Natural killer cell (primary cell): ENCODE results near the gene TYMS. TPM values are rescaled to one million over a fixed set of nuclear protein-coding genes. Genes with fewer than 3 reads are reported as not detected.

Source experiments
- ATAC-seq, 3 donors: fragments of 150-1000 bp in 2 of 3; fragments of 200-7000 bp in 1 of 3; cut with Tn5 transposase; 1 replicate in 1 of 3; 2 replicates in 2 of 3; pipeline ENCODE4 v1.10.0; 2021; ENCODE audit warnings: mild to moderate bottlenecking in 2 of 3, moderate library complexity in 2 of 3
- DNase-seq, 2 donors: peaks; one replicate each; pipeline versions ENCODE4 v3.0.0 to v3.0.0-alpha.2; 2013 to 2021; ENCODE audit warnings: mixed read lengths in 1 of 2
- H3K27ac ChIP-seq: one replicate; pipeline ENCODE4 v1.5.1; 2013; ENCODE audit warnings: mild to moderate bottlenecking, low read length
- H3K27me3 ChIP-seq: one replicate; pipeline ENCODE4 v1.6.1; 2013; ENCODE audit warnings: low read length; ENCODE audit not compliant: control insufficient read depth, insufficient read depth
- H3K36me3 ChIP-seq: one replicate; pipeline ENCODE4 v1.6.1; 2013; ENCODE audit warnings: low read length; ENCODE audit not compliant: control insufficient read depth, insufficient read depth
- H3K4me1 ChIP-seq: one replicate; pipeline ENCODE4 v1.6.1; 2013; ENCODE audit warnings: low read length; ENCODE audit not compliant: control insufficient read depth, insufficient read depth
- H3K4me3 ChIP-seq: one replicate; pipeline ENCODE4 v1.5.1; 2013; ENCODE audit warnings: low read length
- H3K9me3 ChIP-seq: one replicate; pipeline ENCODE4 v1.6.1; 2013; ENCODE audit warnings: low read length; ENCODE audit not compliant: control insufficient read depth, insufficient read depth
- H3K27ac Mint-ChIP-seq, 2 donors: one replicate each; pipeline ENCODE4 v1.8.0; 2022; ENCODE audit warnings: mild to moderate bottlenecking in 2 of 2, mixed read lengths in 2 of 2, moderate library complexity in 1 of 2
- H3K27me3 Mint-ChIP-seq, 2 donors: one replicate each; pipeline ENCODE4 v1.8.0; 2022; ENCODE audit warnings: low read depth in 2 of 2, mixed read lengths in 2 of 2
- H3K36me3 Mint-ChIP-seq: one replicate; pipeline ENCODE4 v1.8.0; 2022; ENCODE audit warnings: mixed read lengths
- H3K4me1 Mint-ChIP-seq, 2 donors: one replicate each; pipeline ENCODE4 v1.8.0; 2022; ENCODE audit warnings: mixed read lengths in 2 of 2
- H3K4me3 Mint-ChIP-seq: one replicate; pipeline ENCODE4 v1.8.0; 2022; ENCODE audit warnings: mild to moderate bottlenecking, moderate library complexity, mixed read lengths
- H3K9me3 Mint-ChIP-seq, 2 donors: one replicate each; pipeline ENCODE4 v1.8.0; 2022; ENCODE audit warnings: mixed read lengths in 2 of 2
- CTCF ChIP-seq: fragments of 200-600 bp; IDR thresholded peaks from one replicate; pipeline ENCODE4 v1.8.0; 2022; ENCODE audit warnings: antibody characterized with exemption
- WGBS: methylation state at CpG from one replicate; pipeline ENCODE4 v1.1.7; 2013; ENCODE audit warnings: missing lambda C conversion rate; ENCODE audit not compliant: insufficient coverage; 5-methylcytosine and 5-hydroxymethylcytosine counted together
- intact Hi-C: fragments of 100-400 bp; cut with micrococcal nuclease; formaldehyde crosslinking; loops from one replicate; pipeline ENCODE4 v1.14.2; 2022
- total RNA-seq, 4 donors: library from RNA; stranded (reverse); fragments of 120-200 nt in 1 of 4; gene quantifications; one replicate each; pipeline versions ENCODE4 v1.2.3 to v1.2.4, GENCODE V29; 2013 to 2022

The TYMS gene
- total RNA-seq, 3 donors from 2014 or later (not counting 1 experiment from before 2014, with no cell fraction given), result 5.8 to 13.6 (median 7.8) TPM

- Histone ChIP-seq H3K4me3 (no peak overlapping the region), H3K27ac (no peak overlapping the region), H3K9me3 (no peaks in the 10 kb centered on the region), H3K36me3 (no peaks in the 10 kb centered on the region), H3K4me1 (peaks cover 11% of the 10 kb centered on the region), H3K27me3 (no peaks in the 10 kb centered on the region)
- DNase-seq, result no peak
- Mint-ChIP-seq H3K27me3 (no peaks in the 10 kb centered on the region), H3K4me1 (peaks cover 11 to 19% of the 10 kb centered on the region in 2 donors), H3K9me3 (peaks cover 3 to 6% of the 10 kb centered on the region in 2 donors), H3K36me3 (no peaks in the 10 kb centered on the region), H3K4me3 (no peak overlapping the region), H3K27ac (no peak overlapping the region)
- ATAC-seq, result no peak
- 98% methylated on average over 3 of the region's 4 CpGs for WGBS
- intact Hi-C loops, result no loop called here
- no peak for TF ChIP-seq CTCF
These were observed 4.7 kb downstream of the TYMS start for GRCh38 chr18:662197-662596.

DNA sequence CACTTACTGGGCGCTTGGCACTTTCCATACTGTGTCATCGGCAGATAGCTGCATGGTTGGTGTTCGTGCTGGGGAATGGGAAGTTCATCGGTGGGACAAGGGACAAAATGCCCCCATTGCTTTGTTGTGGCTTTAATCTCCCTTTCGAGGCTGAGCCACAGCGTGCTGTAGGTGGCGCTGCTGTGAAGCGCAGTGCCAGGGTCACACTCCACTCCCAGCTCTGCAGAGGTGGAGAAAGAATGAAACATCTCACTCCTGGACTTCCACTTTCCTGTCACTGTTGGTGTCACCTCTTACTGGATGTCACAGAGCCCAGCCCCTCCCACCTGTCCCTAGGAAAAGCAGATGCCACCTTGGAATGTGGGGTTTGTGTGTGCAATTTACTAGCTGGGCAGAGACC, 8.7 kb downstream of the TYMS start:
- H3K36me3 ChIP-seq, result peaks cover 5% of the 10 kb centered on the region
- Mint-ChIP-seq H3K27me3 (no peaks in the 10 kb centered on the region), H3K27ac (peak overlapping the region in 1 of 2 donors; percentile 40), H3K4me1 (no peaks in the 10 kb centered on the region), H3K9me3 (peaks cover 5 to 6% of the 10 kb centered on the region in 2 donors), H3K4me3 (no peak overlapping the region), H3K36me3 (peaks cover 6% of the 10 kb centered on the region)
- H3K27ac ChIP-seq, result no peak overlapping the region
- TF ChIP-seq CTCF, result no peak
- intact Hi-C loops, result no loop called here
- H3K27me3 ChIP-seq, result no peaks in the 10 kb centered on the region
- 93% methylated on average over 8 of the region's 8 CpGs for WGBS
- H3K4me3 ChIP-seq, result no peak overlapping the region
- ATAC-seq, result peak in 1 of 3 donors; percentile 48
- H3K9me3 ChIP-seq, result no peaks in the 10 kb centered on the region
- DNase-seq, result no peak
- H3K4me1 ChIP-seq, result no peaks in the 10 kb centered on the region

DNA sequence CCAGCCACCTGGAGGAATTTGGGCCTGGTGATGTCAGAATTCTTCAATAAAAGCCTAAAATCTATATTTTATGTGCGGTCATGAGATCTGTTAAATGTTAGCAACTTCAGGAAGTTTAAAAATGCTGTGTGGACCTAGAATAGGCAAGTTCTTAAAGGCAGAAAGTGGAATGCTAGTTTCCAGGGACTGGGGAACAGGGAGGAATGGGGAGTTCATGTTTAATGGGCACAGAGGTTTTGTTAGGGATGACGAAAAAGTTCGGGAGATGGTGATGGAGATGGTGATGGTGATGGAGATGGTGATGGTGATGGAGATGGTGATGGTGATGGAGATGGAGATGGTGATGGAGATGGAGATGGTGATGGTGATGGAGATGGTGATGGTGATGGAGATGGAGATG, 9.2 kb downstream of the TYMS start:
- Histone ChIP-seq H3K27ac (no peak overlapping the region), H3K36me3 (peaks cover 7% of the 10 kb centered on the region), H3K9me3 (no peaks in the 10 kb centered on the region), H3K27me3 (no peaks in the 10 kb centered on the region), H3K4me1 (no peaks in the 10 kb centered on the region), H3K4me3 (no peak overlapping the region)
- TF ChIP-seq CTCF, result no peak
- WGBS, result 94% methylated on average over 3 of the region's 3 CpGs
- ATAC-seq (no peak), DNase-seq (no peak)
- peaks cover 5 to 6% of the 10 kb centered on the region in 2 donors for H3K9me3 Mint-ChIP-seq
- no peaks in the 10 kb centered on the region for H3K27me3 Mint-ChIP-seq
- intact Hi-C loops, result no loop called here
- H3K4me1 Mint-ChIP-seq, result no peaks in the 10 kb centered on the region
- peak overlapping the region in 1 of 2 donors; percentile 40 for H3K27ac Mint-ChIP-seq
- peaks cover 6% of the 10 kb centered on the region for H3K36me3 Mint-ChIP-seq
- H3K4me3 Mint-ChIP-seq, result no peak overlapping the region

GRCh38 chr18:668260-668659, 10.8 kb downstream of the TYMS start:
- H3K27ac Mint-ChIP-seq, result peak overlapping the region; percentile 16 to 56
- H3K4me1 Mint-ChIP-seq, result no peaks in the 10 kb centered on the region
- no peak overlapping the region for H3K27ac ChIP-seq
- no peaks in the 10 kb centered on the region for H3K9me3 ChIP-seq
- H3K4me3 ChIP-seq, result no peak overlapping the region
- 88% methylated on average over 1 of the region's 1 CpG for WGBS
- H3K4me1 ChIP-seq, result no peaks in the 10 kb centered on the region
- no peak overlapping the region for H3K4me3 Mint-ChIP-seq
- intact Hi-C loops, result no loop called here
- peaks cover 13% of the 10 kb centered on the region for H3K36me3 Mint-ChIP-seq
- DNase-seq, result no peak
- H3K36me3 ChIP-seq, result peaks cover 16% of the 10 kb centered on the region
- no peaks in the 10 kb centered on the region for H3K27me3 Mint-ChIP-seq
- no peak for TF ChIP-seq CTCF
- no peaks in the 10 kb centered on the region for H3K27me3 ChIP-seq
- peaks cover 4 to 5% of the 10 kb centered on the region in 2 donors for H3K9me3 Mint-ChIP-seq
- ATAC-seq, result no peak
